ENCODE measurements around the gene SNED1.

GRCh38 chr2:241009191-241009590 is 10.8 kb downstream of the SNED1 start:
- TF ChIP-seq, protein P1, sequence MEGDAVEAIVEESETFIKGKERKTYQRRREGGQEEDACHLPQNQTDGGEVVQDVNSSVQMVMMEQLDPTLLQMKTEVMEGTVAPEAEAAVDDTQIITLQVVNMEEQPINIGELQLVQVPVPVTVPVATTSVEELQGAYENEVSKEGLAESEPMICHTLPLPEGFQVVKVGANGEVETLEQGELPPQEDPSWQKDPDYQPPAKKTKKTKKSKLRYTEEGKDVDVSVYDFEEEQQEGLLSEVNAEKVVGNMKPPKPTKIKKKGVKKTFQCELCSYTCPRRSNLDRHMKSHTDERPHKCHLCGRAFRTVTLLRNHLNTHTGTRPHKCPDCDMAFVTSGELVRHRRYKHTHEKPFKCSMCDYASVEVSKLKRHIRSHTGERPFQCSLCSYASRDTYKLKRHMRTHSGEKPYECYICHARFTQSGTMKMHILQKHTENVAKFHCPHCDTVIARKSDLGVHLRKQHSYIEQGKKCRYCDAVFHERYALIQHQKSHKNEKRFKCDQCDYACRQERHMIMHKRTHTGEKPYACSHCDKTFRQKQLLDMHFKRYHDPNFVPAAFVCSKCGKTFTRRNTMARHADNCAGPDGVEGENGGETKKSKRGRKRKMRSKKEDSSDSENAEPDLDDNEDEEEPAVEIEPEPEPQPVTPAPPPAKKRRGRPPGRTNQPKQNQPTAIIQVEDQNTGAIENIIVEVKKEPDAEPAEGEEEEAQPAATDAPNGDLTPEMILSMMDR (IDR thresholded peaks at IDR 0.05; ENCODE audit: low read depth, low read length, poor library complexity, severe bottlenecking), result no peak
- TF ChIP-seq EZH2phosphoT487 (IDR thresholded peaks at IDR 0.05; ENCODE audit: borderline replicate concordance, low read length), result no peak

Data from DOHH2 (cell line).